Tibial artery (tissue), 4 donors: Measurements from ENCODE around the gene TMEM141.

Source experiments
- DNase-seq, 2 donors: peaks; one replicate each; pipeline ENCODE4 v3.0.0-alpha.2; 2019
- H3K27ac ChIP-seq, 2 donors: fragments of 200-600 bp; sonication (generic) in 1 of 2; 1 replicate in 1 of 2; 2 replicates in 1 of 2; pipeline ENCODE4 v1.5.1; 2018 to 2019; ENCODE audit warnings: mild to moderate bottlenecking in 1 of 2
- H3K27me3 ChIP-seq, 2 donors: fragments of 200-600 bp; sonication (generic) in 1 of 2; one replicate each; pipeline versions ENCODE4 v1.5.1 to v1.6.0; 2016 to 2019
- H3K36me3 ChIP-seq, 3 donors: fragments of 200-600 bp; sonication (generic) in 2 of 3; one replicate each; pipeline ENCODE4 v1.5.1; 2016 to 2019; ENCODE audit warnings: mild to moderate bottlenecking in 2 of 3
- H3K4me1 ChIP-seq, 4 donors: fragments of 200-600 bp; sonication (generic) in 2 of 4; 1 replicate in 3 of 4; 2 replicates in 1 of 4; pipeline ENCODE4 v1.5.1; 2016 to 2019
- H3K4me3 ChIP-seq, 2 donors: fragments of 200-600 bp; sonication (generic) in 1 of 2; 1 replicate in 1 of 2; 2 replicates in 1 of 2; pipeline ENCODE4 v1.5.1; 2018 to 2019; ENCODE audit warnings: mild to moderate bottlenecking in 2 of 2
- H3K9me3 ChIP-seq, 3 donors: fragments of 200-600 bp; sonication (generic) in 1 of 3; one replicate each; pipeline ENCODE4 v1.5.1; 2016 to 2019
- CTCF ChIP-seq, 2 experiments: fragments of 200-600 bp in 1 of 2; fragments of 450-650 bp in 1 of 2; IDR thresholded peaks; one replicate each; pipeline ENCODE4 v1.5.1; 2017 to 2019; ENCODE audit warnings: antibody characterized with exemption in 2 of 2, mild to moderate bottlenecking in 1 of 2, moderate library complexity in 1 of 2
- intact Hi-C: fragments of 100-400 bp; cut with DNase I; formaldehyde crosslinking; loops from one replicate; pipeline ENCODE4 v1.15.0; 2023; ENCODE audit warnings: low total_unique reads

The TMEM141 gene

GRCh38 chr9:136745389-136746154 lies 45.6 kb upstream of the TMEM141 start:
- Histone ChIP-seq H3K36me3 (no peaks in the 10 kb centered on the region), H3K4me3 (no peak overlapping the region), H3K27me3 (peaks cover 0 to 88% of the 10 kb centered on the region in 2 donors), H3K4me1 (peaks cover 0 to 21% (median 3%) of the 10 kb centered on the region in 4 donors), H3K27ac (no peak overlapping the region), H3K9me3 (no peaks in the 10 kb centered on the region)
- intact Hi-C loops = no loop called here
- peak in 1 of 2 donors; percentile 64 for DNase-seq
- no peak for TF ChIP-seq CTCF (IDR thresholded peaks at IDR 0.05)

GRCh38 chr9:136746155-136746490 lies 45.0 kb upstream of the TMEM141 start:
- no peak for TF ChIP-seq CTCF (IDR thresholded peaks at IDR 0.05)
- intact Hi-C loops = no loop called here
- H3K27me3 ChIP-seq = peaks cover 0 to 82% of the 10 kb centered on the region in 2 donors
- peaks cover 0 to 16% (median 1%) of the 10 kb centered on the region in 4 donors for H3K4me1 ChIP-seq
- no peak overlapping the region for H3K27ac ChIP-seq
- no peak overlapping the region for H3K4me3 ChIP-seq
- no peak for DNase-seq
- no peaks in the 10 kb centered on the region for H3K36me3 ChIP-seq
- no peaks in the 10 kb centered on the region for H3K9me3 ChIP-seq

GRCh38 chr9:136746621-136747020 lies 44.5 kb upstream of the TMEM141 start:
- no peak for TF ChIP-seq CTCF (IDR thresholded peaks at IDR 0.05)
- Histone ChIP-seq H3K9me3 (peaks cover 0 to 3% (median 0%) of the 10 kb centered on the region in 3 donors), H3K4me3 (no peak overlapping the region), H3K4me1 (peaks cover 0 to 11% (median 0%) of the 10 kb centered on the region in 4 donors), H3K27ac (no peak overlapping the region), H3K36me3 (no peaks in the 10 kb centered on the region), H3K27me3 (peaks cover 0 to 77% of the 10 kb centered on the region in 2 donors)
- intact Hi-C loops = no loop called here
- DNase-seq = no peak

- Histone ChIP-seq H3K9me3 (peaks cover 0 to 7% (median 0%) of the 10 kb centered on the region in 3 donors), H3K27ac (no peak overlapping the region), H3K36me3 (no peaks in the 10 kb centered on the region), H3K27me3 (peaks cover 0 to 69% of the 10 kb centered on the region in 2 donors), H3K4me1 (peaks cover 0 to 3% (median 0%) of the 10 kb centered on the region in 4 donors), H3K4me3 (no peak overlapping the region)
- intact Hi-C loops = no loop called here
- TF ChIP-seq CTCF (IDR thresholded peaks at IDR 0.05) = no peak
- peak in 1 of 2 donors; percentile 62 for DNase-seq
Observed at GRCh38 chr9:136747161-136748060, 43.7 kb upstream of the TMEM141 start.

GRCh38 chr9:136748201-136748600 lies 42.9 kb upstream of the TMEM141 start, which contains the start of gene LCN6:
TSS of gene LCN6 (minus strand) at chr9:136748525. CDS start at chr9:136748483, 42 bp downstream.
- no peaks in the 10 kb centered on the region for H3K4me1 ChIP-seq
- DNase-seq = no peak
- H3K9me3 ChIP-seq = peaks cover 0 to 10% (median 0%) of the 10 kb centered on the region in 3 donors
- TF ChIP-seq CTCF (IDR thresholded peaks at IDR 0.05) = no peak
- no peaks in the 10 kb centered on the region for H3K36me3 ChIP-seq
- H3K27me3 ChIP-seq = peaks cover 0 to 61% of the 10 kb centered on the region in 2 donors
- intact Hi-C loops = no loop called here
- H3K27ac ChIP-seq = no peak within 1 kb of the TSS
- no peak within 1 kb of the TSS for H3K4me3 ChIP-seq
